H1 (cell line): ENCODE data around the gene IRF7. TPM values are rescaled to one million over a fixed set of nuclear protein-coding genes. Genes with fewer than 3 reads are reported as not detected.

Source experiments
- NRF1 ChIP-seq: IDR thresholded peaks from 2 replicates; pipeline ENCODE4 v1.6.1; 2011; ENCODE audit warnings: mild to moderate bottlenecking, low read depth, low read length, improper control_type of control experiment
- SIN3A ChIP-seq, 2 experiments: IDR thresholded peaks in 1 of 2; conservative IDR thresholded peaks in 1 of 2; 2 replicates each; pipeline ENCODE4 v1.6.1; 2011 to 2012; ENCODE audit warnings: low read length in 2 of 2, improper control_type of control experiment in 1 of 2, low read depth in 1 of 2, mild to moderate bottlenecking in 1 of 2
- polyA plus RNA-seq, 7 experiments: library from polyadenylated mRNA; depleted of rRNA in 3 of 7; stranded (reverse) in 5 of 7; unstranded in 2 of 7; fragments of >200 nt in 5 of 7; fragments of 200-250 nt in 2 of 7; gene quantifications; 1 replicate in 5 of 7; 2 replicates in 1 of 7; 4 replicates in 1 of 7; pipeline versions ENCODE4 v1.2.1 to v1.2.3, GENCODE V29; 2011 to 2013; ENCODE audit warnings: missing spikeins in 2 of 7, mixed read lengths in 2 of 7
- total RNA-seq: library from RNA; stranded (reverse); fragmentation: NEBNext Ultra II Directional; extraction: Animal tissue kit (Norgen Biotek cat#: 25700); gene quantifications from 2 replicates; pipeline ENCODE4 v1.2.1, GENCODE V29; 2021

IRF7 gene
- total and polyA plus RNA-seq, 2 of the 8 experiments (the other 6 are each of a cell fraction or from before 2014, with no cell fraction given), result 9.1 to 9.6 TPM

DNA sequence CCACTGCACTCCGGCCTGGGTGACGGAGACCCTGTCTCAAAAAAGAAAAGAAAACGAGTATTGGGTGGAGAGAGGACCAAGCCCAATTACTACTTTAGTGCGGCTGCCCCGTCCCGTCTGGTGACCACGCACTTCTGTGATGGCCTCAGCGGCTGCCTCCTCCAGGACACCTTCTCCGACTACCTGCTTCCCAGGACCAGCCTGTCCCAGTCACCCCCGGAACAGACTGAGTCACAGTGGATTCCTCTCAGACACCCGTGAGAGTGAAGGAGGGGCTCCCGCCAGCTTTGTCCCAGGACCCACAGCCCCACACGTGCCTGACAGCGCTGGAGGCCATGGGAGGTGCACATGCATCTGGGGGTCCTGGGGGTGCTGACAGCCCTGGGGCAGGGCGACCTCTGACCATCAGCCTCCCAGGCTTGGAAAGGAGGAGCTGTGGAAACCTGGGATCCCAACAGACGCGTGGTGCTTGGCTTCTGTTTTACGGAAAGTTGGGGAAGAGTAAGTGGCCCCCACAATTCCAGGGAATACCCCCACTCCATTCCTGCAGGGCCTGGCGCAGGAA, 26.1 kb upstream of the IRF7 start (continued):
- no peak for TF ChIP-seq SIN3A (conservative IDR thresholded peaks at IDR 0.05 in 1 of 2, IDR thresholded peaks at IDR 0.05 in 1 of 2; ENCODE audit: low read depth in 1 of 2, low read length in 2 of 2)
- TF ChIP-seq NRF1, result no peak
